ENCODE results near the gene SRGAP3. TPM values are rescaled to one million over a fixed set of nuclear protein-coding genes. Genes with fewer than 3 reads are reported as not detected.

SRGAP3 gene
- total RNA-seq, 2 donors from 2014 or later: 10.9 to 11.4 TPM

DNA sequence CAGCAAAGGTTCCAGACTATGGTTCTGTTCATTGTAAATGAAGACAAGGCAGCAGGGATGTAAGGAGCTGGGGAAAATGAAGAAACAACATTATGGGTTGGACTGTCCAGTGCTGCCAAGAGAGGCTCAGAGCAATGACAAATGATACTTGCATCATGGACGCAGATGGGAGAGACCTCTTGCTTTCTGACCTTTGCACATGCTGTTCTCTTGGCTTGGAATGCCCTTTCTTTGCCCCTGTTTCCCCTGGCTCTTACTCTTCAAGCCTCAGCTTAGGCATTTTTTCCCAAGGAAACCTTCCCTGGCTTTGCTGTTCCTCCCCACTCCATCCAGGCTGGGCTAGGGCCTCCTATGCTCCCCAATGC lies 226.2 kb downstream of the SRGAP3 start:
- WGBS, 2 donors: 94% methylated on average over 1 of the region's 1 CpG
- Histone ChIP-seq H3K27me3 (no peaks in the 10 kb centered on the region), H3K27ac (no peak overlapping the region), H3K9me3 (no peaks in the 10 kb centered on the region), H3K36me3 (replicated peaks in 1 of 2; ENCODE audit: insufficient read depth in 1 of 2, low read depth in 2 of 2) (no peaks in the 10 kb centered on the region), H3K4me3 (no peak overlapping the region), H3K4me1 (peaks cover 19% of the 10 kb centered on the region)
- no peak for TF ChIP-seq POLR2A (IDR thresholded peaks at IDR 0.05)
- TF ChIP-seq, protein P1, sequence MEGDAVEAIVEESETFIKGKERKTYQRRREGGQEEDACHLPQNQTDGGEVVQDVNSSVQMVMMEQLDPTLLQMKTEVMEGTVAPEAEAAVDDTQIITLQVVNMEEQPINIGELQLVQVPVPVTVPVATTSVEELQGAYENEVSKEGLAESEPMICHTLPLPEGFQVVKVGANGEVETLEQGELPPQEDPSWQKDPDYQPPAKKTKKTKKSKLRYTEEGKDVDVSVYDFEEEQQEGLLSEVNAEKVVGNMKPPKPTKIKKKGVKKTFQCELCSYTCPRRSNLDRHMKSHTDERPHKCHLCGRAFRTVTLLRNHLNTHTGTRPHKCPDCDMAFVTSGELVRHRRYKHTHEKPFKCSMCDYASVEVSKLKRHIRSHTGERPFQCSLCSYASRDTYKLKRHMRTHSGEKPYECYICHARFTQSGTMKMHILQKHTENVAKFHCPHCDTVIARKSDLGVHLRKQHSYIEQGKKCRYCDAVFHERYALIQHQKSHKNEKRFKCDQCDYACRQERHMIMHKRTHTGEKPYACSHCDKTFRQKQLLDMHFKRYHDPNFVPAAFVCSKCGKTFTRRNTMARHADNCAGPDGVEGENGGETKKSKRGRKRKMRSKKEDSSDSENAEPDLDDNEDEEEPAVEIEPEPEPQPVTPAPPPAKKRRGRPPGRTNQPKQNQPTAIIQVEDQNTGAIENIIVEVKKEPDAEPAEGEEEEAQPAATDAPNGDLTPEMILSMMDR (IDR thresholded peaks at IDR 0.05): no peak
- intact Hi-C loops (cut with DNase I): no loop called here
- no peak for DNase-seq
- no peak for ATAC-seq

DNA sequence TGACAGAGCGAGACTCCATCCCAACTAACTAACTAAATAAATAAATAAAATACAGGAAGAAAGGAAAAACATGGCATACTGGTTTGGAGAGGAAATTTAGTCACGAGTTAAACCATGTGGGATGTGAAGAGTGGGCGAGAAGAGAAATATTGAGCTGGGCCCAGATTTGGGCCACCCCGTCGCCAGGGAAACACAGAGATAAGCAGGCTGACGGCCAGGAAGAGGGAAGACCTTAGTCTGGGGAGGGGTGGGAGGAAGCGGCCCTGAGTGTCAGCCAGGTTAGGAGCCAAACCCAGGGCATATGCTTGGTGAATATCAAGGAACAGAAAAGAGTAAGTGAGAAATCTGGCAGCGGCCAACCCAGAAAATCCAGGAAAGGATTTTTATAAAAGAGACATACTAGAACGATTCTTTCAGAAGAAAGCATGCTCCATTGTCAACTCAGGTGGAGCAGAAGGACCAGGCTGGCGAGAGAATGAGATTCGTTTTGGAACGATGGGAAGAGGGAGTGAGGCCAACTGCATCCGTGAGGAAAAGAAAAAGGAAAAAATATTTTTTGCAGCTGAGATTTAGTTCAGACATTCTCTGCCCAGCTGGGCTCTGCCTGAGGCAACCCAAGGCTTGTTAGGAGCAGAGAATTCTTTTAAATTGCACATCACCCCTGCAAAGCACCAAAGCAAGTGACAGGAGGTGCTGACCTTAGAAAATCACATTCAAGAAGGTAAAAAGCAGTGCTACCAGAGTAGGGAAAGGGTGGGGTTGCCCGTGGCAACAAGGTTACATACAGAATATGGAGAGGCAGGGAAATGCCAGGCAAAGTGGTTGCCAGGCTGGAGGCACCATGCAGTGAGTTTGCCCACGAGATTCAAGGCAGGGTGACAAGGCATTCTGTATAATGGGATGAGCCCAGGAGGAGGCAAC lies 226.9 kb downstream of the SRGAP3 start:
- intact Hi-C loops (cut with DNase I): no loop called here
- TF ChIP-seq, protein P1 (IDR thresholded peaks at IDR 0.05): no peak
- TF ChIP-seq POLR2A (IDR thresholded peaks at IDR 0.05): no peak
- no peaks in the 10 kb centered on the region for H3K9me3 ChIP-seq
- 79 to 87% methylated on average over 15 of the region's 15 CpGs for WGBS, 2 donors
- H3K4me1 ChIP-seq: peaks cover 13% of the 10 kb centered on the region
- H3K36me3 ChIP-seq (replicated peaks in 1 of 2; ENCODE audit: insufficient read depth in 1 of 2, low read depth in 2 of 2): no peaks in the 10 kb centered on the region
- no peaks in the 10 kb centered on the region for H3K27me3 ChIP-seq
- ATAC-seq (no peak), DNase-seq (no peak)
- no peak overlapping the region for H3K4me3 ChIP-seq
- H3K27ac ChIP-seq: no peak overlapping the region

DNA sequence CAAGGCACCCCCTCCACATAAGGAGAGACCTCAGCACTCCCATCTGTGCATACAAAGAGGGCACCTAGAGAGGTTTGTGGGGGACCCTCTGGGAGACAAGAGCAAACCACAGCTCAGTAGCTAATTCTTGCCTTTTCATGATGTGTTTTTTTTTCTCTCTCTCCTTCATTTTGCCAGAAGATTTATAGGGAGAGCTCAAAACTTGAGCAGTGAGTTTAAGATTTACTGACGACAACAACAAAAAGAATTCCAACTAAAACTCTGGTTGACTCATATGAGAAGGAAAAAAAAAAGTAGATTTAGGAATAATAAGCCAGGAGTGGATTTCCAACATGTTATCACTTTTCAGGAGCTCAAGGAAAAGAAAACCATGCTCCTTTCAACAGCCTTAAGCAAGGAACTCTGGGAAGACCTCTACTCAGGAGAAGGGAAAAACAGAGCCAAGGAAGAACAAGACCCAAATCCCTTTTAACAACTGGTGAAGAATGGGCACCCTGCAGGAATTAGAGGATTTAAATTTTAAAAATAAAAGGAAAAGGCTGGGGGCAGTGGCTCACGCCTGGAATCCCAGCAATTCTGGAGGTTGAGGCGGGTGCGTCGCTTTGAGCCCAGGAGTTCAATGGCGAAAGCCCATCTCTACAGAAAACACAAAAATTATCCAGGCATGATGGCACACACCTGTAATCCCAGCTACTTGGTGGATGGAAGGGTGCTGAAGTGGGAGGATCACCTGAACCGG lies 228.0 kb downstream of the SRGAP3 start:
- DNase-seq (no peak), ATAC-seq (no peak)
- WGBS, 2 donors: 93 to 96% methylated on average over 7 of the region's 7 CpGs
- Histone ChIP-seq H3K4me1 (peaks cover 13% of the 10 kb centered on the region), H3K4me3 (no peak overlapping the region), H3K27ac (no peak overlapping the region), H3K9me3 (no peaks in the 10 kb centered on the region), H3K36me3 (replicated peaks in 1 of 2; ENCODE audit: insufficient read depth in 1 of 2, low read depth in 2 of 2) (no peaks in the 10 kb centered on the region), H3K27me3 (no peaks in the 10 kb centered on the region)
- TF ChIP-seq, protein P1 (IDR thresholded peaks at IDR 0.05): no peak
- TF ChIP-seq POLR2A (IDR thresholded peaks at IDR 0.05): no peak
- intact Hi-C loops (cut with DNase I): no loop called here

DNA sequence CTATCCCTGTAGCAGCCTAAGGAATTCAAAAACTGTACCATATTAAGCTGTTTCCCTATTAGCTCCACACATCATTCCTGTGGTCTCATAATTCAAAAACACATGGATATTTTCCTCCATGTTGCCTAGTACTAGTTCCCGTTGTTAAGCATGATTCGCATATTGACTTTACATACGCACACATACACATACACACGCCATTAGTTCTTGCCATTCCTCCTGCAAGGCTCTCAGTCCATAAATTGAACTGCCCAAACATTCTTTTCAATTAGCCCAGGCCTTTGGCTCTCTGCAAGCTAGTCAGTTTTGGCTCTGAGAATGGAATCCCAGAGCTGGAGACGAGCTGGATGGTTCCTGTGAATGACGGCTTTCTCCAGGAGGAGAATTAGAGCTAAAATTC lies 229.0 kb downstream of the SRGAP3 start:
- Histone ChIP-seq H3K4me3 (no peak overlapping the region), H3K27ac (no peak overlapping the region), H3K27me3 (no peaks in the 10 kb centered on the region), H3K4me1 (peaks cover 13% of the 10 kb centered on the region), H3K9me3 (no peaks in the 10 kb centered on the region), H3K36me3 (replicated peaks in 1 of 2; ENCODE audit: insufficient read depth in 1 of 2, low read depth in 2 of 2) (no peaks in the 10 kb centered on the region)
- ATAC-seq: no peak
- 85 to 94% methylated on average over 6 of the region's 6 CpGs for WGBS, 2 donors
- intact Hi-C loops (cut with DNase I): no loop called here
- no peak for DNase-seq
- TF ChIP-seq POLR2A (IDR thresholded peaks at IDR 0.05): no peak
- TF ChIP-seq, protein P1 (IDR thresholded peaks at IDR 0.05): no peak

Measured in body of pancreas (tissue), 4 donors.